ENCODE data around the gene SREBF1.
A peak's percentile ranks its signal among the peaks of the same experiment; 100 is the strongest.
"Not testable (repeated sequence)": the region's sequence is repeated elsewhere in the genome, so short reads cannot be mapped to it uniquely, and the experiment has no call there.

SREBF1 gene

GRCh38 chr17:17813055-17813724, 23.6 kb downstream of the SREBF1 start:
- DNase-seq (ENCODE audit: low spot score in 2 of 2) = no peak
- Histone ChIP-seq H3K4me1 (peaks cover 9% of the 10 kb centered on the region), H3K9me3 (no peaks in the 10 kb centered on the region), H3K27me3 (ENCODE audit: low read depth) (no peaks in the 10 kb centered on the region), H3K36me3 (replicated peaks) (peaks cover 76% of the 10 kb centered on the region), H3K4me3 (no peak overlapping the region)
- in situ Hi-C loops (cut with MboI; ENCODE audit: low sequenced_read_pairs) = loop anchor here (5.0 kb wide), 1 partner anchor 49 kb away; no protein-coding TSS in a partner anchor

- DNase-seq (ENCODE audit: low spot score in 2 of 2) = peak; percentile 16 to 81
- in situ Hi-C loops (cut with MboI; ENCODE audit: low sequenced_read_pairs) = loop anchor here (5.0 kb wide), 1 partner anchor 50 kb away; no protein-coding TSS in a partner anchor
Measured at GRCh38 chr17:17812211-17813054, 24.4 kb downstream of the SREBF1 start.

GRCh38 chr17:17811381-17812210, 25.2 kb downstream of the SREBF1 start:
- in situ Hi-C loops (cut with MboI; ENCODE audit: low sequenced_read_pairs) = loop anchor here (5.0 kb wide), 1 partner anchor 51 kb away; no protein-coding TSS in a partner anchor
- H3K36me3 ChIP-seq (replicated peaks) = peaks cover 62% of the 10 kb centered on the region
- peaks cover 9% of the 10 kb centered on the region for H3K4me1 ChIP-seq
- peak in 1 of 2 experiments; percentile 51 for DNase-seq (ENCODE audit: low spot score in 2 of 2)
- H3K9me3 ChIP-seq = no peaks in the 10 kb centered on the region
- H3K4me3 ChIP-seq = no peak overlapping the region
- H3K27me3 ChIP-seq (ENCODE audit: low read depth) = no peaks in the 10 kb centered on the region

More at GRCh38 chr17:17812211-17813054, 24.4 kb downstream of the SREBF1 start:
- Histone ChIP-seq H3K27me3 (ENCODE audit: low read depth) (no peaks in the 10 kb centered on the region), H3K4me1 (peaks cover 9% of the 10 kb centered on the region), H3K9me3 (no peaks in the 10 kb centered on the region), H3K4me3 (no peak overlapping the region), H3K36me3 (replicated peaks) (peaks cover 71% of the 10 kb centered on the region)

GRCh38 chr17:17810895-17811248, 25.9 kb downstream of the SREBF1 start:
- DNase-seq (ENCODE audit: low spot score in 2 of 2) = no peak
- H3K27me3 ChIP-seq (ENCODE audit: low read depth) = no peaks in the 10 kb centered on the region
- in situ Hi-C loops (cut with MboI; ENCODE audit: low sequenced_read_pairs) = loop anchor here (5.0 kb wide), 1 partner anchor 51 kb away; no protein-coding TSS in a partner anchor
- H3K4me1 ChIP-seq = peaks cover 9% of the 10 kb centered on the region
- no peaks in the 10 kb centered on the region for H3K9me3 ChIP-seq
- no peak overlapping the region for H3K4me3 ChIP-seq
- peaks cover 63% of the 10 kb centered on the region for H3K36me3 ChIP-seq (replicated peaks)

- no peak for DNase-seq (ENCODE audit: low spot score in 2 of 2)
- H3K9me3 ChIP-seq = no peaks in the 10 kb centered on the region
- H3K4me1 ChIP-seq = peaks cover 9% of the 10 kb centered on the region
- peaks cover 60% of the 10 kb centered on the region for H3K36me3 ChIP-seq (replicated peaks)
- H3K4me3 ChIP-seq = no peak overlapping the region
- in situ Hi-C loops (cut with MboI; ENCODE audit: low sequenced_read_pairs) = loop anchor here (5.0 kb wide), 1 partner anchor 52 kb away; no protein-coding TSS in a partner anchor
- no peaks in the 10 kb centered on the region for H3K27me3 ChIP-seq (ENCODE audit: low read depth)
Measured at GRCh38 chr17:17810084-17810894, 26.5 kb downstream of the SREBF1 start.

- Histone ChIP-seq H3K4me3 (no peak overlapping the region), H3K36me3 (replicated peaks) (peaks cover 59% of the 10 kb centered on the region), H3K4me1 (peaks cover 9% of the 10 kb centered on the region), H3K27me3 (ENCODE audit: low read depth) (no peaks in the 10 kb centered on the region), H3K9me3 (no peaks in the 10 kb centered on the region)
- DNase-seq (ENCODE audit: low spot score in 2 of 2) = no peak
- in situ Hi-C loops (cut with MboI; ENCODE audit: low sequenced_read_pairs) = loop anchor here (5.0 kb wide), 1 partner anchor 53 kb away; no protein-coding TSS in a partner anchor
Measured at GRCh38 chr17:17809531-17810083, 27.2 kb downstream of the SREBF1 start.

- Histone ChIP-seq H3K4me1 (peaks cover 9% of the 10 kb centered on the region), H3K36me3 (replicated peaks) (peaks cover 58% of the 10 kb centered on the region), H3K9me3 (no peaks in the 10 kb centered on the region), H3K27me3 (ENCODE audit: low read depth) (no peaks in the 10 kb centered on the region), H3K4me3 (no peak overlapping the region)
- DNase-seq (ENCODE audit: low spot score in 2 of 2) = peak in 1 of 2 experiments; percentile 44
- in situ Hi-C loops (cut with MboI; ENCODE audit: low sequenced_read_pairs) = no loop called here
Measured at GRCh38 chr17:17808706-17809432, 27.9 kb downstream of the SREBF1 start.

GRCh38 chr17:17808200-17808599, 28.6 kb downstream of the SREBF1 start:
- DNase-seq (ENCODE audit: low spot score in 2 of 2); in situ Hi-C loops (cut with MboI; ENCODE audit: low sequenced_read_pairs); H3K9me3 ChIP-seq; H3K4me3 ChIP-seq; H3K27me3 ChIP-seq (ENCODE audit: low read depth); H3K4me1 ChIP-seq: not testable (repeated sequence)
- peaks cover 57% of the 10 kb centered on the region for H3K36me3 ChIP-seq (replicated peaks)

GRCh38 chr17:17807440-17807839, 29.3 kb downstream of the SREBF1 start:
- H3K36me3 ChIP-seq (replicated peaks) = peaks cover 50% of the 10 kb centered on the region
- peaks cover 9% of the 10 kb centered on the region for H3K4me1 ChIP-seq
- no peak for DNase-seq (ENCODE audit: low spot score in 2 of 2)
- no peaks in the 10 kb centered on the region for H3K27me3 ChIP-seq (ENCODE audit: low read depth)
- no peaks in the 10 kb centered on the region for H3K9me3 ChIP-seq
- H3K4me3 ChIP-seq = no peak overlapping the region
- in situ Hi-C loops (cut with MboI; ENCODE audit: low sequenced_read_pairs) = no loop called here

- in situ Hi-C loops (cut with MboI; ENCODE audit: low sequenced_read_pairs) = no loop called here
- H3K36me3 ChIP-seq (replicated peaks) = peaks cover 43% of the 10 kb centered on the region
- H3K4me1 ChIP-seq = peaks cover 3% of the 10 kb centered on the region
- no peaks in the 10 kb centered on the region for H3K27me3 ChIP-seq (ENCODE audit: low read depth)
- H3K9me3 ChIP-seq = no peaks in the 10 kb centered on the region
- no peak overlapping the region for H3K4me3 ChIP-seq
- DNase-seq (ENCODE audit: low spot score in 2 of 2) = no peak
Measured at GRCh38 chr17:17806611-17807274, 30.0 kb downstream of the SREBF1 start.

GRCh38 chr17:17806035-17806434, 30.8 kb downstream of the SREBF1 start:
- no peaks in the 10 kb centered on the region for H3K27me3 ChIP-seq (ENCODE audit: low read depth)
- peaks cover 39% of the 10 kb centered on the region for H3K36me3 ChIP-seq (replicated peaks)
- in situ Hi-C loops (cut with MboI; ENCODE audit: low sequenced_read_pairs) = no loop called here
- no peaks in the 10 kb centered on the region for H3K9me3 ChIP-seq
- no peak for DNase-seq (ENCODE audit: low spot score in 2 of 2)
- H3K4me3 ChIP-seq = no peak overlapping the region
- no peaks in the 10 kb centered on the region for H3K4me1 ChIP-seq

GRCh38 chr17:17805575-17805974, 31.2 kb downstream of the SREBF1 start:
- Histone ChIP-seq H3K27me3 (ENCODE audit: low read depth) (no peaks in the 10 kb centered on the region), H3K36me3 (replicated peaks) (peaks cover 37% of the 10 kb centered on the region), H3K9me3 (no peaks in the 10 kb centered on the region), H3K4me1 (no peaks in the 10 kb centered on the region), H3K4me3 (no peak overlapping the region)
- in situ Hi-C loops (cut with MboI; ENCODE audit: low sequenced_read_pairs) = no loop called here
- DNase-seq (ENCODE audit: low spot score in 2 of 2) = no peak
